Inferior parietal cortex (tissue), 1 donor: ENCODE measurements around the gene CEBPZ.

Experiments used
- DNase-seq: peaks from one replicate; pipeline ENCODE4 v3.0.0-alpha.2; 2016; ENCODE audit errors: extremely low spot score

CEBPZ gene

DNA sequence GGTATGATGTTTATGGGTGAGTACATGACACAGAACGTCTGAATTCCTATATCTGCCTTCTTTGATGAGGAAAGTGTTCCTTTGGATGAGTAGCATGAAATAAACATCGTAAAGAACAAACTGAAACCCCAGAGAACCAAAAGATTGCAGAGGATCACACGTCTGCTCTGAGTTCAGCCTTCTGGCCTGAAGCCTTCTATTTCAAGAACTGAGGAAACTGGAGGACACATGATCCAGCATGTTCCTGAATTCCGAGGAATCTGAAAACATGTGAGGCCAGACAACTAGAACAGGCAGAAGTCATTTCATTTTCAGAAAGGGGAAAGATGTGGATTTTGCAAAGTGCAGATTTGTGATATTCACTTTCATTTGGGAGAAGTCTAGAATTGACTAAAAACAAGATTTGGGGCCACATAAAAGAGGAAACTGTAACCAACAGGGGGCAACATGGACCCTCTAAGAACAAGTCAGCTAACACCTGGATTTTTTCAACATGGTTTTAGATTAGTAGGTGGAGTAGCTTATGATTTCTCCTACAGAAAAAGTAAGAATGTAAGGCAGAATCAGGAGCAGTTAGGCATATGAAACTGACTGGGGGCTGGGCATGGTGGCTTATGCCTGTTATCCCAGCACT, 51.3 kb downstream of the CEBPZ start:
- no peak for DNase-seq

DNA sequence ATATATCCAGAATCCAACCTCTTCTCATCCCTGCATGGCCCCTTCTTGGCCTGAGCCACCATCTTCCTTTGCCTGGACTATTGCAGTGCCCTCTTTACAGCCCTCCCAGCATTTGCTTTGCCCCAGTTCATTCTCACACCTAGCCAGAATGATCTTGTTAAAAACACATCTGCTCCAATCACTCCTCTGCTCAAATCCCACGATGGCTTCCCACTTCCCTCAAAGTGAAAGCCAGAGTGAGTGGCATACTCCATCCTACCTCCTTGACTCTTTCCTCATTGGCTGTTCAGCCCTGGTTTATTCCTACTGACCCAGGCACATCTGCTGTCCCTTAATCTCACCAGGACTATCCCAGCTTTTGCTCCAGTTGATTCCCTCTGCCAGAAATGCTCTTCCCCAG, 57.7 kb downstream of the CEBPZ start:
- no peak for DNase-seq

DNA sequence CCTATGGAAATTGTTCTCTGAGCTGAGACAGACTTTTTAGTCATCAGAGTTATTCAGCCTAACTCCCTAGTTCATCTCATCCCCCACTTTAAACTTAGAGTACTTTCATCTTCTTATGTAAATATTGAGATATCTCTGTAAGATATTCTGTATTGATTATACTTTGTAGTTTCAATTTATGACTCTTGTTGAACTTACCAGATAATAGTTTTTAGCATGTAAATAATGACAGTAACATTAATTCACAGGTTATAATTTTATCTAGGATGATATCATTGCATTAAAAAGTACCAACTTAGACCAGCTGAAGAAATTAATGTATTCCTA, 59.8 kb downstream of the CEBPZ start:
- no peak for DNase-seq

DNA sequence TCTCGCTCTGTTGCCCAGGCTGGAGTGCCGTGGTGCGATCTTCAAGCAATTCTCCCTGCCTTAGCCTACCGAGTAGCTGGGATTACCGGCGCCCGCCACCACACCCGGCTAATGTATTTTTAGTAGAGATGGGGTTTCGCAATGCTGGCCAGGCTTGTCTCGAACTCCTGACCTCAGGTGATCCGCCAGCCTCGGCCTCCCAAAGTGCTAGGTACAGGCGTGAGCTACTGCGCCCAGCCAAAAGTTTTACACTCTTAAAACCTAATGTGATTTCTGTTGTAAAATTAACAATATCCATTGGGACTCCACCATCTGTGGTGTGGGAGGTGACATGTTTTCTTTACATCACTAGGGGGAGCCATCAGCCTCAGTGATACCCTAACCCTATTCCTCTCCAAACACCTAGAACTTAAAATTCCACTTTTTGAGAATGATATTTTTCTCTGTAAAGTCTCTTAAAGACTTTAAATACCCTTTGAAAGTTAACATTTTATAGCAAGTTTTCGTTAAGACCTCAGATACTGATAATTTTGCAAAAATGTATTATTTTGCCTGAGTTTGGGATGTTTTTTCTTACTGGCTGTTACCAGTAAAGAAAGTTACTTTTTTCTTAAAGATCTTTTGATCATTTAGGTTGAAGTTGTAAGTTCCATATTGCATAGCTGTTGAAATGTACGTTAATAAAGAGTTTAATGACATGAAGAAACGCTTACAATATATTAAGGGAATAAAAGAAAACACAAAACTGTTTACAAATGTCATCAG, 63.0 kb downstream of the CEBPZ start:
- peak; percentile 27 for DNase-seq

DNA sequence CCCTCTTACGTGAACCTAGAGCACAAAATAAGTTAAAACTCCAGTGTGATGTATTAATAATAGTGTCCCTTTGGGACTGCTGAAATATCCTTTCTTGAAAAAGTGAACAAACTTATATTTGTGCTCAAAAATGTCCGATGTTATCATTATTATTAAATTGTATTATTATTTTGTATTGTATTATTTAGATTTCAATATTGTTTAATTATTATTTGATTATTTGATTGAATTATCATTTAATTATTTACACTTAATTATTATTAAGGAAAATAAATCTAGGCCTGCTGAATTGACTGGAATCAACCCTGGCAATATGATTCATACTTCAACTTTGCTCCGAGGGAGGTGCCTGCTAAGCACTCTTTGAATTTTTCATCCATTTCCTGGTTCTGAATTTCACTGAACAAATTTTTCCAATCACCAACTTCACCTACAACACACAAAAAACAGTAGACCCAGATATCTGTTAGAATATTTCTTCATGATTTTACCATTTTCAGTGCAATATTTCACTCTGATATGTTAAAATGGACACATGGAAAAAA, 63.7 kb downstream of the CEBPZ start:
- no peak for DNase-seq

DNA sequence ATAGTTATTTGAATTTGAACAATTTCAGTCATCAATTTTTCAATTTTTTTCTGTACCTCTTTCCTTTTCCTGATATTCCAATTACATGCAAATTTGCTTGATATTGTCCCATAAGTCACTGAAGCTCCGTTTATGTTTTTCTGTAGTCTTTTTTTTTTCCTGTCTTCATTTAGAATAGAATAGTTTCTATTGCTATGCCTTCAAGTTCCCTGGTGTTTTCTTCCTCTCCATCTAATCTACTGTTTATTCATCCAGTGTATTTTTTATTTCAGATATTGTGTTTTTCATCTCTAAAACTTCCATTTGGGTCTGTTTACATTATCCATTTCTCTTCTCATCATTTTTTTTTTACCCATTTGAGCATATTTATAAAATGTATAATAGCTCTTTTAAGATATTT, 66.6 kb downstream of the CEBPZ start:
- no peak for DNase-seq

DNA sequence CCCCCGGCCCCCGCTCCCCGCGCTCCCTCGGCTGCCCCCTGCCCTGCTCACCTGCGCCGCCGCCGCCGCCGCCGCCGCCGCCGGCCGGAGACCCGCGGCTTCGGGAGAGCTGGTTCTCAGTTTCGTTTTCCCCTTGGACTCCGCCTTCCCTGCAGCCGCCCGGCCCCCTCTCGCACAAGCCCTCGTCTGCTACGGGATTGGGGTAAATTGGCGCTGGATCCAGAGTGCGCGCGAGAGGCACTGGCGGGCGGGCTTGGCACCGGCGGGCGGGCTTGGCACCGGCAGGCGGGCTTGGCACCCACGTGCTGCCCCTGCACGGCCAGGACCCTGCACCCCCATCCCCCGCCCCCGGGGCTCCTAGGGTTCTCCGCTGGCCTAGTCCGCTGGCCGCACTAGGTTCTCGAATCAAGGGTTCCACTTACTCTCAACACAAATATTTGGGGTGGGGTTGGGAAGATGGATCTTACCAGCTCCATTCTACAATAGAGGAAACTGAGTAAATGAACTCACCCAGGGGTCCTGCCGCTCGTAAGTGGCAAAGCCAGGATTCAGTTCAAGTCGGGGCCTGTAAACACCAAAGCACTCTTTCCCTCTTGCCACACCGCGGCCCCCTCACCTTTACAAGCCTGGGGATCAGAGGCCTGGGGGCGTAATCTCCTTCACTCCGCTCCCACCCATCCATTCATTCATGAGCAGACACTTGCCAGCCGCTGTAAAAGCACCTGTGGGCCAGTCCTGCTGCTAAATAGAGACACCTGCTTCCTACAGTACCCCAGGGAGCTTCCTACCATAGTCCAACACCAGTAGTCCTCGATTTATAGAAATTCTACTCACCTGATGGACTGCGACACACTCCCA, 74.3 kb downstream of the CEBPZ start, which contains the start of gene EIF2AK2:
TSS of gene EIF2AK2 (minus strand) at position 124 of the 858 bp plus-strand sequence. CDS start 9,174 bp downstream, outside the sequence.
- DNase-seq: peak; percentile 58

DNA sequence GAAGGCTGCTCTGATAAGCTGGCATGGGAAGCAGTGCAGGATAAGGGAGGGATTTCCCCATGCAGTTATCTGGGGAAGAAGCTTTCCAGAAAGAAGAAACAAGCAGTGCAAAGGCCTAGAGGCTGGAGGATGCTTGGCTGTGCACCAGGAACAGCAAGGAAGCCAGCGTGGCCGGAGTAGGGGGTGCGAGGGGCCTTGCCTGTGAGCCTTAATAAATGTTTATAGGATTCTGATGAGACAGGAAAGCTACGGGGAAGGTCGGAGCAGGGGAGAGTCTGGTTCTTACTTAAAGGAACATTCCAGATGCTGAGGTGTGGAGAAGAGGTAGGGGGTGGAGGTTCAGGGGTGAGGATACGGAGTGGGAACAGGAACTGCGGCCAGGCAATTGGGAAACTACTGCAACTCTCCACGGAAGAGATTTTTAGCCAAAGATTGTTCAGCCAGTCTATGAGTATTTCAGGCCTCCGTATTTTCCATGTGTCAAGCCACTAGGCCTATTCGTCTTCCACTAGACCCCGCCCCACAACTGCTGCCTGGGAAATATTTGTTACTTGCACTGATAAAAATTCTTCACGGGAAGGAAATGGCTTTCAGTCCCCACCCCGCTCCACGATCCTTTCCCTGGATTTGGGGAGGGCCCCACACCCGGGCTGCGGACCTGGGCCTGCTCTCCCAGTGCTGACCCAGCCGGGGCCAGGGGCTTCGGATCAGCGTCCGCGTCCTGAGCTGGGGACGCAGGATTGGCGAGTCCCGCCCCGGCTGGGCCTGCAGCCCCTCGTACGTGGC, 75.1 kb downstream of the CEBPZ start:
- peak; percentile 27 for DNase-seq

DNA sequence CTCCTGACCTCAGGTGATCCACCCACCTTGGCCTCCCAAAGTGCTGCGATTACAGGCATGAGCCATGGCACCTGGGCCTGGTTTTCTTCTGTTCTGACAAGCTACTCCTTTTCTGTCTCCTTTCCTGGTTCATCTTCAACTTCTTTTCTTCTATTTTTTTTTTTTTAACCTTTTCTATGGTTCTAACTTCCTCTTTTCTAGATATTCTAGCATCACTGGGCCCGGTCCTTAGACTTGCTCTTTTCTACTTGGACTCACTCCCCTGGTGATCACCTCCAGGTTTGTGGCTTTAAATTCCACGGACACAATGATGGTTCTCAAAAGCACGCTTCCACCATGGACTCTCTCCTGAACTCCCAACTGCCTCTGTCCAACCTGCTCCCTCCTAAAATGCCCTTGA, 76.6 kb downstream of the CEBPZ start:
- no peak for DNase-seq

DNA sequence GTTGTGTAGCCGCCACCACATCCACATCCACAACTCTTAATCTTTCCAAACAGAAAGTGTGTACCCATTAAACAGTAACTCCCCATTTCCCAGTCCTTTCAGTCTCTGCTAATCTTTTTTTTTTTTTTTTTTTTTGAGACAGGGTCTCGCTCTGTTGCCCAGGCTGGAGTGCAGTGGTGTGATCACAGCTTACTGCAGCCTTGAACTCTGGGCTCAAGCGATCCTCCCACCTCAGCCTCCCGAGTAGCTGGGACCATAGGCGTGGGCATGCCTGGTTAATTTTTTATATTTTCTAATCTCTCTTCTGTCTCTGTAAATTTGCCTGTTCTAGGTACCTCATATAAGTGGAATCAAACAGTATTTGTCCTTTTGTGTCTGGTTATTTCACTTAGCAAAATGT, 78.2 kb downstream of the CEBPZ start:
- DNase-seq: no peak
